GM06990 (cell line): ENCODE measurements around the gene BICC1.

Experiments used
- DNase-seq: peaks from one replicate; pipeline ENCODE4 v3.0.0-alpha.2; 2011; ENCODE audit not compliant: insufficient read length; ENCODE audit errors: extremely low read depth
- H3K27me3 ChIP-seq: replicated peaks from 2 replicates; pipeline ENCODE4 v1.6.0; 2011; ENCODE audit warnings: low read length; ENCODE audit not compliant: control insufficient read depth, insufficient read depth
- H3K36me3 ChIP-seq: 2 replicates; pipeline ENCODE4 v1.5.1; 2011; ENCODE audit warnings: low read length; ENCODE audit not compliant: control insufficient read depth, insufficient read depth
- H3K4me3 ChIP-seq: replicated peaks from 2 replicates; pipeline ENCODE4 v1.5.1; 2011; ENCODE audit warnings: low read depth, mild to moderate bottlenecking, control low read depth, low read length
- TF ChIP-seq, protein P1 (sequence below): IDR thresholded peaks from 2 replicates; pipeline ENCODE4 v1.5.1; 2011; ENCODE audit warnings: low read length, control low read depth, mild to moderate bottlenecking, inconsistent platforms; ENCODE audit not compliant: insufficient read depth, poor library complexity, severe bottlenecking

Gene BICC1

GRCh38 chr10:58743466-58744115, 230.9 kb downstream of the BICC1 start:
- H3K36me3 ChIP-seq = no peaks in the 10 kb centered on the region
- DNase-seq = no peak
- TF ChIP-seq, protein P1, sequence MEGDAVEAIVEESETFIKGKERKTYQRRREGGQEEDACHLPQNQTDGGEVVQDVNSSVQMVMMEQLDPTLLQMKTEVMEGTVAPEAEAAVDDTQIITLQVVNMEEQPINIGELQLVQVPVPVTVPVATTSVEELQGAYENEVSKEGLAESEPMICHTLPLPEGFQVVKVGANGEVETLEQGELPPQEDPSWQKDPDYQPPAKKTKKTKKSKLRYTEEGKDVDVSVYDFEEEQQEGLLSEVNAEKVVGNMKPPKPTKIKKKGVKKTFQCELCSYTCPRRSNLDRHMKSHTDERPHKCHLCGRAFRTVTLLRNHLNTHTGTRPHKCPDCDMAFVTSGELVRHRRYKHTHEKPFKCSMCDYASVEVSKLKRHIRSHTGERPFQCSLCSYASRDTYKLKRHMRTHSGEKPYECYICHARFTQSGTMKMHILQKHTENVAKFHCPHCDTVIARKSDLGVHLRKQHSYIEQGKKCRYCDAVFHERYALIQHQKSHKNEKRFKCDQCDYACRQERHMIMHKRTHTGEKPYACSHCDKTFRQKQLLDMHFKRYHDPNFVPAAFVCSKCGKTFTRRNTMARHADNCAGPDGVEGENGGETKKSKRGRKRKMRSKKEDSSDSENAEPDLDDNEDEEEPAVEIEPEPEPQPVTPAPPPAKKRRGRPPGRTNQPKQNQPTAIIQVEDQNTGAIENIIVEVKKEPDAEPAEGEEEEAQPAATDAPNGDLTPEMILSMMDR = no peak
- no peak overlapping the region for H3K4me3 ChIP-seq
- H3K27me3 ChIP-seq = no peaks in the 10 kb centered on the region

DNA sequence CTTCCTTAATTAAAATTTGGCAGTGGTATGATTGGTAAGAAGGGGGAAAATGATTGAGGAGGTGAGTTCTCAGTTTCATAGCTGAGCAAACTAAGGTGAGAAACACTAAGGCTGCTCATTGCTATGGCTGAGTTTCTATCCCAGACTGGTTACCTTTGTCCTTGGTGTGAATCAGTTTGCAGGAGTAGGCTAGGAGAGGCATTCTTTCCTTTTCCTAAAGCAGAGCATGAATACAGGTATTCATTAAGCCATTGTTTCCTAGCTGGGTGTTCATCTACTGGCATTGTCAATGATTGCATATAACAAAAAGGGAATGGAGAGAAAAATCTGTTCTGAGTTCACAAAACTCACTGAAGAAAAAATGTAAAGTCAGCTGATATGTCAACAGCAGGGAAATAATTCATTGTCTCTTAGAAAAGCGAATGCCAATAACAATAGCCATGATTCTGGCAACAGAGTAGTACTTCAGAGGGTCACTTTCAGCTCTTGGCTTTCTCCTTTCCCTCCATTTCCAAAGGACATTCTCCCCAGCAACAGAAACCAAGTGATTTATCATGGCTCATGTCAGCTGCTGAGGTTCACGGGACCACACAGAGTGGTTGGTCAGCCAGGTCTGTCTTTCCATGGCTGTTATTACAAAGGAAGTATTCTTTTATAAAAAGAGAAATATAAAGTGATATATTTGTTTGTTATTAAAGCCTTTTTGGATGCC, 234.0 kb downstream of the BICC1 start:
- TF ChIP-seq, protein P1 = no peak
- Histone ChIP-seq H3K4me3 (no peak overlapping the region), H3K27me3 (no peaks in the 10 kb centered on the region), H3K36me3 (no peaks in the 10 kb centered on the region)
- no peak for DNase-seq

DNA sequence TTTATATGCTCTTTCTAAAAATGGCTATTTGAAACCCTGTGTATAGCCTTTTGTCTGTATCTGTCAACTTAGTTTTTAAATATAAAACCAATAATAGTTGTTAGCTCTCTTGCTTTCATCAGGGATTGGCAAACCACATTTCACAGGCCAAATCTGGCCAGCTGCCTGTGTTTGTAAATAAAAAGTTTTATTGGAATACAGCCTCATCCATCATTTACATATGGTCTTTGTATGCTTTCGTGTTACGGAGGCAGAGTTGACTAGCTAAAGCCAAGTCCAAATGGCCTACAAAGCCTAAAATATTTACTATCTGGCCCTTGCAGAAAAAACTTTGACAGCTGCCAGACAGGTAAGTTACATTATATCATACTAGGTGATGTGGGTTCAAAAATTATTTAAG, 235.0 kb downstream of the BICC1 start:
- TF ChIP-seq, protein P1 = no peak
- Histone ChIP-seq H3K27me3 (no peaks in the 10 kb centered on the region), H3K36me3 (no peaks in the 10 kb centered on the region), H3K4me3 (no peak overlapping the region)
- DNase-seq = no peak

DNA sequence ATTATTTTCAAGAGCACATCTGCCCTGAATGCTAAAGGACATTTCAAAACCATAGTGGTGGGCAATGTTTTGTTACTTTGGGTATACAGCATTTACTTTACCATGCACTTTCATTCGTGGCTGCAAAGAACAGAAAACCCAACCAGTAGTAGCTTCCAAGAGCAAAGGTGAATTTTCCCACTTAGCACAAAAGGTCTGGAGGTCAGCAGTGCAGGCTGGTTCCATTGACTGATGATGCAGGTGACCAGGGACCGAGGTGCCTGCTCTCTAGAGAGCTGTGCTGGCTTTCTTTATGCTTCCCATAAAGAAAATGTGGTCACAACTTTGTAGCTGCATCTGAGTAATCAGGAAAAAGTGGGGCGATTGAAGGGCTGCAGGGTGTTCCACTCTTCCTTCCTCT, 240.0 kb downstream of the BICC1 start:
- Histone ChIP-seq H3K4me3 (no peak overlapping the region), H3K36me3 (no peaks in the 10 kb centered on the region), H3K27me3 (no peaks in the 10 kb centered on the region)
- TF ChIP-seq, protein P1 = no peak
- no peak for DNase-seq

- TF ChIP-seq, protein P1 = no peak
- H3K4me3 ChIP-seq = no peak overlapping the region
- no peaks in the 10 kb centered on the region for H3K27me3 ChIP-seq
- no peak for DNase-seq
- H3K36me3 ChIP-seq = no peaks in the 10 kb centered on the region
Measured at GRCh38 chr10:58753425-58753824, 240.8 kb downstream of the BICC1 start.
